IMR-90 (cell line): Measurements from ENCODE around the gene ADGRD2. TPM values are rescaled to one million over a fixed set of nuclear protein-coding genes. Genes with fewer than 3 reads are reported as not detected.

Experiments
- ATAC-seq: fragments of 200-7000 bp; cut with Tn5 transposase; 2 replicates; pipeline ENCODE4 v1.9.1; 2020; ENCODE audit warnings: low read depth, mild to moderate bottlenecking, moderate library complexity
- BruUV-seq: library from RNA; stranded (reverse); fragments of 400-500 nt; replicated peaks from 2 replicates; lab custom pipeline; 2021; lab: Mats Ljungman, UMichigan
- CTCF ChIA-PET: fragments of 300-600 bp; formaldehyde crosslinking; extraction: SDS; loops from one replicate; lab custom pipeline; 2021; ENCODE audit warnings: antibody characterized with exemption; lab: Yijun Ruan, JAX
- POLR2A ChIA-PET: fragments of 300-600 bp; sonication (Branson Sonifier 250); formaldehyde crosslinking; loops from one replicate; lab custom pipeline; 2022; ENCODE audit warnings: antibody characterized with exemption; ENCODE audit not compliant: unreplicated experiment; lab: Charles Lee
- DNase-seq: peaks from one replicate; pipeline ENCODE4 v3.0.0; 2013
- H2AFZ ChIP-seq: replicated peaks from 2 replicates; pipeline ENCODE3; 2013; ENCODE audit warnings: low read length, mild to moderate bottlenecking; ENCODE audit not compliant: poor library complexity
- H2AK5ac ChIP-seq: 2 replicates; pipeline ENCODE4 v1.6.1; 2013; ENCODE audit warnings: low read depth, low read length, inconsistent platforms
- H2AK9ac ChIP-seq: replicated peaks from 2 replicates; pipeline ENCODE3; 2013; ENCODE audit warnings: mild to moderate bottlenecking, low read depth, low read length, moderate library complexity; ENCODE audit not compliant: poor library complexity
- H2BK120ac ChIP-seq: 2 replicates; pipeline ENCODE4 v1.6.1; 2013; ENCODE audit warnings: low read depth, low read length, inconsistent platforms
- H2BK15ac ChIP-seq: 3 replicates; pipeline ENCODE4 v1.6.1; 2013; ENCODE audit warnings: low read depth, low read length, inconsistent platforms
- H2BK20ac ChIP-seq: 2 replicates; pipeline ENCODE4 v1.6.1; 2013; ENCODE audit warnings: low read depth, mild to moderate bottlenecking, inconsistent platforms, low read length, moderate library complexity
- H2BK5ac ChIP-seq: 2 replicates; pipeline ENCODE4 v1.6.1; 2013; ENCODE audit warnings: mild to moderate bottlenecking, low read depth, low read length, inconsistent platforms; ENCODE audit not compliant: poor library complexity, severe bottlenecking
- H3K14ac ChIP-seq: replicated peaks from 2 replicates; pipeline ENCODE4 v1.6.1; 2013; ENCODE audit warnings: low read depth, low read length, inconsistent platforms
- H3K18ac ChIP-seq: 2 replicates; pipeline ENCODE4 v1.6.1; 2013; ENCODE audit warnings: low read depth, low read length, control low read depth
- H3K23ac ChIP-seq: 2 replicates; pipeline ENCODE4 v1.6.1; 2013; ENCODE audit warnings: low read depth, low read length, inconsistent platforms
- H3K27ac ChIP-seq: 2 replicates; pipeline ENCODE4 v1.5.1; 2013; ENCODE audit warnings: mild to moderate bottlenecking, control low read depth, low read length; ENCODE audit not compliant: insufficient read depth
- H3K27me3 ChIP-seq: 2 replicates; pipeline ENCODE4 v1.6.1; 2013; ENCODE audit warnings: low read length; ENCODE audit not compliant: control insufficient read depth, insufficient read depth
- H3K36me3 ChIP-seq: 2 replicates; pipeline ENCODE4 v1.6.1; 2013; ENCODE audit warnings: low read length, mixed read lengths; ENCODE audit not compliant: control insufficient read depth, insufficient read depth
- H3K4ac ChIP-seq: 2 replicates; pipeline ENCODE4 v1.6.1; 2013; ENCODE audit warnings: low read depth, low read length, inconsistent platforms
- H3K4me1 ChIP-seq: 2 replicates; pipeline ENCODE4 v1.6.1; 2013; ENCODE audit warnings: low read length, mixed read lengths; ENCODE audit not compliant: control insufficient read depth, insufficient read depth
- H3K4me2 ChIP-seq: 2 replicates; pipeline ENCODE4 v1.6.1; 2013; ENCODE audit warnings: low read depth, mild to moderate bottlenecking, control low read depth, low read length, moderate library complexity
- H3K4me3 ChIP-seq: 2 replicates; pipeline ENCODE4 v1.5.1; 2013; ENCODE audit warnings: low read depth, mild to moderate bottlenecking, control low read depth, low read length, moderate library complexity; ENCODE audit not compliant: insufficient read depth
- H3K56ac ChIP-seq: 2 replicates; pipeline ENCODE4 v1.6.1; 2013; ENCODE audit warnings: low read length, inconsistent platforms; ENCODE audit not compliant: insufficient read depth; ENCODE audit errors: extremely low read depth
- H3K79me1 ChIP-seq, 2 experiments: 2 replicates each; pipeline ENCODE4 v1.6.1; 2013; ENCODE audit warnings: low read length in 2 of 2, inconsistent platforms in 1 of 2, low read depth in 1 of 2
- H3K9ac ChIP-seq: 2 replicates; pipeline ENCODE4 v1.6.1; 2013; ENCODE audit warnings: low read depth, low read length, control low read depth
- H3K9me1 ChIP-seq: 2 replicates; pipeline ENCODE4 v1.6.1; 2013; ENCODE audit warnings: low read length, inconsistent platforms; ENCODE audit not compliant: insufficient read depth
- H3K9me3 ChIP-seq: 2 replicates; pipeline ENCODE4 v1.6.1; 2013; ENCODE audit warnings: low read length; ENCODE audit not compliant: control insufficient read depth, insufficient read depth
- H4K20me1 ChIP-seq: 2 replicates; pipeline ENCODE4 v1.6.1; 2013; ENCODE audit warnings: low read length, inconsistent platforms; ENCODE audit not compliant: insufficient read depth
- H4K5ac ChIP-seq: 2 replicates; pipeline ENCODE4 v1.6.1; 2013; ENCODE audit warnings: mild to moderate bottlenecking, low read depth, low read length, control low read depth
- H4K8ac ChIP-seq, 2 experiments: 2 replicates each; pipeline ENCODE4 v1.6.1; 2013; ENCODE audit warnings: low read depth in 2 of 2, low read length in 2 of 2, control low read depth in 1 of 2, inconsistent platforms in 1 of 2
- H4K91ac ChIP-seq: 2 replicates; pipeline ENCODE4 v1.6.1; 2013; ENCODE audit warnings: low read depth, low read length, inconsistent platforms; ENCODE audit not compliant: insufficient read depth
- BHLHE40 ChIP-seq: fragments of 150-350 bp; IDR thresholded peaks from 2 replicates; pipeline ENCODE4 v1.6.1; 2016; ENCODE audit warnings: mild to moderate bottlenecking, low read depth, low read length
- CEBPB ChIP-seq: IDR thresholded peaks from 2 replicates; pipeline ENCODE4 v1.6.1; 2012; ENCODE audit warnings: low read depth, low read length, improper control_type of control experiment
- CHD1 ChIP-seq: IDR thresholded peaks from 2 replicates; pipeline ENCODE4 v1.6.1; 2012; ENCODE audit warnings: low read depth, low read length, improper control_type of control experiment
- ELK1 ChIP-seq: fragments of 150-350 bp; IDR thresholded peaks from 2 replicates; pipeline ENCODE4 v1.6.1; 2016; ENCODE audit warnings: low read depth, mild to moderate bottlenecking, low read length, moderate library complexity, borderline replicate concordance
- FOS ChIP-seq: fragments of 150-350 bp; IDR thresholded peaks from 2 replicates; pipeline ENCODE4 v1.6.1; 2016; ENCODE audit warnings: low read depth, low read length
- MAFK ChIP-seq: IDR thresholded peaks from 2 replicates; pipeline ENCODE4 v1.6.1; 2012; ENCODE audit warnings: low read depth, low read length, improper control_type of control experiment
- MAZ ChIP-seq: IDR thresholded peaks from 2 replicates; pipeline ENCODE4 v1.6.1; 2012; ENCODE audit warnings: low read depth, mild to moderate bottlenecking, low read length, improper control_type of control experiment, moderate library complexity, borderline replicate concordance
- MXI1 ChIP-seq: IDR thresholded peaks from 2 replicates; pipeline ENCODE4 v1.6.1; 2012; ENCODE audit warnings: low read depth, mild to moderate bottlenecking, low read length, moderate library complexity, borderline replicate concordance
- NFE2L2 ChIP-seq: fragments of 150-350 bp; IDR thresholded peaks from 2 replicates; pipeline ENCODE4 v1.6.1; 2016; ENCODE audit warnings: low read depth, mild to moderate bottlenecking, low read length
- POLR2A ChIP-seq: IDR thresholded peaks from 2 replicates; pipeline ENCODE4 v1.6.1; 2012; ENCODE audit warnings: mild to moderate bottlenecking, low read depth, low read length
- RAD21 ChIP-seq: IDR thresholded peaks from 2 replicates; pipeline ENCODE4 v1.6.1; 2012; ENCODE audit warnings: low read length, improper control_type of control experiment
- RCOR1 ChIP-seq: IDR thresholded peaks from 2 replicates; pipeline ENCODE4 v1.6.1; 2012; ENCODE audit warnings: mild to moderate bottlenecking, low read length, improper control_type of control experiment; ENCODE audit not compliant: insufficient replicate concordance
- RFX5 ChIP-seq: IDR thresholded peaks from 2 replicates; pipeline ENCODE4 v1.8.0; 2012; ENCODE audit warnings: low read depth, mild to moderate bottlenecking, low read length, moderate library complexity
- SMC3 ChIP-seq: fragments of 150-350 bp; IDR thresholded peaks from 2 replicates; pipeline ENCODE4 v1.6.1; 2016; ENCODE audit warnings: low read depth, mild to moderate bottlenecking, antibody characterized with exemption, low read length, moderate library complexity
- USF2 ChIP-seq: fragments of 150-350 bp; IDR thresholded peaks from 2 replicates; pipeline ENCODE4 v1.6.1; 2017; ENCODE audit warnings: mild to moderate bottlenecking, antibody characterized with exemption, low read length, low read depth
- WGBS, 2 experiments: methylation state at CpG; one replicate each; pipeline versions ENCODE4 v1.1.5 to v1.1.7; 2013; ENCODE audit warnings: missing lambda C conversion rate in 2 of 2; ENCODE audit not compliant: insufficient read length in 1 of 2; ENCODE audit errors: extremely low coverage in 2 of 2; 5-methylcytosine and 5-hydroxymethylcytosine counted together
- dilution Hi-C: fragments of 300-500 bp; cut with HindIII; formaldehyde crosslinking; loops from one replicate; pipeline ENCODE4 v1.14.3; 2018; ENCODE audit warnings: low sequenced_read_pairs; ENCODE audit not compliant: unreplicated experiment
- in situ Hi-C: fragments of 300-500 bp; cut with MboI; formaldehyde crosslinking; loops from 3 replicates; pipeline ENCODE4 v1.14.3; 2019; ENCODE audit warnings: low sequenced_read_pairs, inconsistent platforms, mixed read lengths
- intact Hi-C: fragments of 100-400 bp; cut with micrococcal nuclease; formaldehyde crosslinking; loops from 2 replicates; pipeline ENCODE4 v1.10.0; 2022
- polyA plus RNA-seq, 3 experiments: library from polyadenylated mRNA; depleted of rRNA; stranded (reverse); fragments of >200 nt; gene quantifications; 2 replicates each; pipeline ENCODE4 v1.2.3, GENCODE V29; 2012; ENCODE audit warnings: low replicate concordance in 1 of 3
- total RNA-seq: library from RNA; depleted of rRNA; stranded (reverse); fragments of >200 nt; gene quantifications from 2 replicates; pipeline ENCODE4 v1.2.3, GENCODE V29; 2012
- TF ChIP-seq, protein P1 (sequence below): conservative IDR thresholded peaks from 2 replicates; pipeline ENCODE4 v1.5.1; 2012; ENCODE audit warnings: mild to moderate bottlenecking, low read depth, low read length, improper control_type of control experiment

The ADGRD2 gene
- total and polyA plus RNA-seq, 2 of the 4 experiments (the other 2 are of a cell fraction): not detected

- ATAC-seq (no peak), DNase-seq (no peak)
- dilution Hi-C loops (no loop called here), intact Hi-C loops (no loop called here), in situ Hi-C loops (no loop called here)
- no peak overlapping the region for H4K8ac ChIP-seq
- H3K9ac ChIP-seq: no peak overlapping the region
- POLR2A ChIA-PET: no interaction called here
- 76% methylated on average over 5 of the region's 8 CpGs; no CpG with 5 or more reads in 1 of the 2 experiments for WGBS, 2 experiments
- no peak overlapping the region for H2BK120ac ChIP-seq
- H3K4me2 ChIP-seq: no peak overlapping the region
- CTCF ChIA-PET: no interaction called here
- H3K56ac ChIP-seq: no peak overlapping the region
- peaks cover 74% of the 10 kb centered on the region for H3K27me3 ChIP-seq
- no peak overlapping the region for H3K27ac ChIP-seq
- H2BK20ac ChIP-seq: no peak overlapping the region
- no peak overlapping the region for H2BK5ac ChIP-seq
- no peak overlapping the region for H4K91ac ChIP-seq
- TF ChIP-seq SMC3 (no peak), MAFK (no peak), CHD1 (no peak), NFE2L2 (no peak), ELK1 (no peak), BHLHE40 (no peak), POLR2A (no peak), CEBPB (no peak), RFX5 (no peak), USF2 (no peak), RAD21 (no peak), FOS (no peak), MXI1 (no peak), MAZ (no peak), RCOR1 (no peak)
- TF ChIP-seq, protein P1, sequence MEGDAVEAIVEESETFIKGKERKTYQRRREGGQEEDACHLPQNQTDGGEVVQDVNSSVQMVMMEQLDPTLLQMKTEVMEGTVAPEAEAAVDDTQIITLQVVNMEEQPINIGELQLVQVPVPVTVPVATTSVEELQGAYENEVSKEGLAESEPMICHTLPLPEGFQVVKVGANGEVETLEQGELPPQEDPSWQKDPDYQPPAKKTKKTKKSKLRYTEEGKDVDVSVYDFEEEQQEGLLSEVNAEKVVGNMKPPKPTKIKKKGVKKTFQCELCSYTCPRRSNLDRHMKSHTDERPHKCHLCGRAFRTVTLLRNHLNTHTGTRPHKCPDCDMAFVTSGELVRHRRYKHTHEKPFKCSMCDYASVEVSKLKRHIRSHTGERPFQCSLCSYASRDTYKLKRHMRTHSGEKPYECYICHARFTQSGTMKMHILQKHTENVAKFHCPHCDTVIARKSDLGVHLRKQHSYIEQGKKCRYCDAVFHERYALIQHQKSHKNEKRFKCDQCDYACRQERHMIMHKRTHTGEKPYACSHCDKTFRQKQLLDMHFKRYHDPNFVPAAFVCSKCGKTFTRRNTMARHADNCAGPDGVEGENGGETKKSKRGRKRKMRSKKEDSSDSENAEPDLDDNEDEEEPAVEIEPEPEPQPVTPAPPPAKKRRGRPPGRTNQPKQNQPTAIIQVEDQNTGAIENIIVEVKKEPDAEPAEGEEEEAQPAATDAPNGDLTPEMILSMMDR: no peak
- H3K4me3 ChIP-seq: no peak overlapping the region
- H2AK9ac ChIP-seq: no peak overlapping the region
- no peak overlapping the region for H3K14ac ChIP-seq
- no peak overlapping the region for H2AFZ ChIP-seq
- H3K4ac ChIP-seq: no peak overlapping the region
- no peaks in the 10 kb centered on the region for H4K20me1 ChIP-seq
- H4K5ac ChIP-seq: no peak overlapping the region
- H2AK5ac ChIP-seq: no peak overlapping the region
- H3K4me1 ChIP-seq: no peaks in the 10 kb centered on the region
- H2BK15ac ChIP-seq: no peak overlapping the region
- BruUV-seq: no TSS peak
- no peaks in the 10 kb centered on the region for H3K9me3 ChIP-seq
- no peak overlapping the region for H3K23ac ChIP-seq
- H3K79me1 ChIP-seq: no peaks in the 10 kb centered on the region
- H3K36me3 ChIP-seq: no peaks in the 10 kb centered on the region
- no peaks in the 10 kb centered on the region for H3K9me1 ChIP-seq
- H3K18ac ChIP-seq: no peak overlapping the region
Observed at GRCh38 chr9:124488641-124489210, 38.5 kb downstream of the ADGRD2 start.
